GM12891 (cell line): ENCODE data around the gene C1QL4.

Source experiments
- POLR2A ChIP-seq: IDR thresholded peaks from 2 replicates; pipeline ENCODE4 v1.6.1; 2011; ENCODE audit warnings: low read depth, low read length, control low read depth
- POLR2AphosphoS5 ChIP-seq: IDR thresholded peaks from 2 replicates; pipeline ENCODE4 v1.6.1; 2011; ENCODE audit warnings: low read depth, low read length, control low read depth
- POU2F2 ChIP-seq: IDR thresholded peaks from 2 replicates; pipeline ENCODE4 v1.6.1; 2011; ENCODE audit warnings: low read depth, mild to moderate bottlenecking, control low read depth, low read length, moderate library complexity
- SPI1 ChIP-seq: IDR thresholded peaks from 2 replicates; pipeline ENCODE4 v1.6.1; 2011; ENCODE audit warnings: low read depth, low read length, control low read depth
- TAF1 ChIP-seq: IDR thresholded peaks from 2 replicates; pipeline ENCODE4 v1.6.1; 2011; ENCODE audit warnings: low read depth, low read length, control low read depth

DNA sequence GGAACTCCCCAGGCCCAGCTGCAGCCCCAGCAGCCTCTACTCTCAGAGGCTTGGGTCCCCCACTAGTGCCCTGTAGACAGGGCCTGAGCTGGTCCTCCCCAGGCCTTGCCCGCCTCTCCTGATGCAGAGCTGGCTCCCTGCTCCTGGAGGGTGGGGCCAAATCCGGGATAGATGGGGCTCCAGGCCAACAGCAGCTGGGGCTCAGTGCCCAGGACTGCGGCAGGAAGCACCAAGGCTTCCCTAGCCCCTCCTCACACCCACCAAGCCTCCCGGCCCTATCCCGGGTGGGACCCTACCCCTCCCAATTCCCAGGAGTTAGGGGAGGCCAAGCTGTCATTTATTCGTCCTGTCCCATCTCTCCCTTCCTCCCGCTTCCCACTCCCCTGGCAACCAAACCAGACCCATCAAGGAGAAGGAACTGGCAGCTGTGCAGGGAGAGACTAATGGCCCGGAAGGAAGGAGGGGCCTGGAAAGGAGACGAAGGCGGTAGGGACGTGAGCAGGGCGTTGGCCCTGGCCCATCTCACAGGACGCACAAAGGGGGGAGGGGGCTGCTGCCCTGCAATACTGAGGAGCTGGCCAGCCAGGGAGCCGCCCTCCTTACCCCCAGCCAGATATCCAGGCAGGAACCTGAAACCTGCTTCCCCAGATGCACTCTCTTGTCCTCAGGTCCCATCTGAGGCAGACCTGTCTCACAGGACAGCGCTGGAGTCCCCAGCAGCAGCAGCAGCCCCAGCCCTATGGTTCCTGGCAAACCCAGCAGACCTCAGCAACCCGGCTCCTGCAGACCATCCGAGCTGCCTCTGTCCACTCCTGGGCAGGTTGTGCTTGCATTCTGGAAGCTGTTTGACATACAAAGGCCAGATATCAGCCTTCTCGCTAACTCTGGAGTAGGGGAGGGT is 43.7 kb downstream of the C1QL4 start:
- TF ChIP-seq POLR2AphosphoS5 (no peak), TAF1 (no peak), POLR2A (no peak), SPI1 (no peak), POU2F2 (no peak)
